Hippocampal formation (tissue), 2 donors: Measurements from ENCODE around the gene MYO5A.
"Not testable (repeated sequence)": the region's sequence is repeated elsewhere in the genome, so short reads cannot be mapped to it uniquely, and the experiment has no call there.

Experiments used
- DNase-seq, 2 donors: peaks; one replicate each; lab custom pipeline; 2025; lab: John Stamatoyannopoulos, UW

The MYO5A gene

DNA sequence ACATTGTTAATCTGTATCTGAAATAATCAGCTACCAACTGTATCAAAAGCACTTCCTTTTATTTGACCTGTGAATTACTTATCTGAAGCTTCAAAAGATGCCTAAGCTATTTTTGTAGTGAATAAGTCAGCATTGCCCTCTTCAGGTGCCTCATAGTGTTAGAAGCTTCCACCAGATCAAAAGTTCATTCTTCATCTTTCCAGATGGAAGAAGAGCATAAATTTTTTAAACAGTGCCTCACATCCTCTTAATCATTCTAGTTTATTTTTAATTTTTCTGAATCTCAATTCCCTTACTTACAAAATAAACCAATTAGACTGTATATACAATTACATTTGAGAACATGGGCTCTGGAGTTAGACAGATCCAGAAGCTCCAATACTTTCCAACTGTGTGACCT lies 65.0 kb downstream of the MYO5A start:
- no peak for DNase-seq

- DNase-seq, result no peak
Measured at GRCh38 chr15:52462806-52463360, 65.8 kb downstream of the MYO5A start.

- DNase-seq, result not testable (repeated sequence)
Measured at GRCh38 chr15:52459701-52460100, 69.0 kb downstream of the MYO5A start.

DNA sequence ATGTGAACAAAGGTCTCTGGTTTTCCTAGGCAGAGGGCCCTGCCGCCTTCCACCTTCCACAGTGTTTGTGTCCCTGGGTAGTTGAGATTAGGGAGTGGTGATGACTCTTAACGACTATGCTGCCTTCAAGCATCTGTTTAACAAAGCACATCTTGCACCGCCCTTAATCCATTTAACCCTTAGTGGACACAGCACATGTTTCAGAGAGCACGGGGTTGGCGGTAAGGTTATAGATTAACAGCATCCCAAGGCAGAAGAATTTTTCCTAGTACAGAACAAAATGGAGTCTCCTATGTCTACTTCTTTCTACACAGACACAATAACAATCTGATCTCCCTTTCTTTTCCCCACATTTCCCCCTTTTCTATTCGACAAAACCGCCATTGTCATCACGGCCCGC lies 69.4 kb downstream of the MYO5A start:
- not testable (repeated sequence) for DNase-seq

DNA sequence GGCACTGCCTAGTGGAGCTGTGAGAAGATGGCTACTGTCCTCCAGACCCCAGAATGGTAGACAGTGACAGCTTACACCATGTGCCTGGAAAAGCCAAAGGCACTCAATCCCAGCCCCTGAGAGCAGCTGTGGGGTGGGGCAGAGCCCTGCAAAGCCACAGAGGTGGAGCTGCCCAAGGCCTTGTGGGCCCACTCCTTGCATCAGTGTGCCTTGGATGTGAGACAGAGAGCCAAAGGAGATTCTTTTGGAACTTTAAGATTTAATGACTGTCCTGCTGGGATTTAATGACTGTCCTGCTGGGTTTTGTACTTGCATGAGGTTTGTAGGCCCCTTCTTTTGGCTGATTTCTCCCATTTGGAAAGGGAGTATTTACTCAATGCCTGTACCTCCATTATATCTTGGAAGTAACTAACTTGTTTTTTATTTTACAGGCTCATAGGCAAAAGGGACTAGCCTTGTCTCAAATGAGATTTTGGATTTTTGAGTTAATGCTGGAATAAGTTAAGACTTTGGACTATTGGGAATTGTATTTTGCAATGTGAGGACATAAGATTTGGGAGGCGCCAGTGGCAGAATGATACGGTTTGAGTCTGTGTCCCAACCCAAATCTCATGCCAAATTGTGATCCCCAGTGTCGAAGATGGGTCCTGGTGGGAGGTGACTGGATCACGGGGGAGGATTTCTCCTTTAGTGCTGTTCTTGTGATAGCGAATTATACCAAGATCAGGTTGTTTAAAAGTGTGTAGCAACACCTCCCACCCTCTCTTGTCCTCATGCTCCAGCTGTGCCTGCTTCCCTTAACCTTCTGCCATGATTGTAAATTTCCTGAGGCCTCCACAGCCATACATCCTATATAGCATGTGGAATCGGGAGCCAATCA lies 80.4 kb downstream of the MYO5A start:
- no peak for DNase-seq

DNA sequence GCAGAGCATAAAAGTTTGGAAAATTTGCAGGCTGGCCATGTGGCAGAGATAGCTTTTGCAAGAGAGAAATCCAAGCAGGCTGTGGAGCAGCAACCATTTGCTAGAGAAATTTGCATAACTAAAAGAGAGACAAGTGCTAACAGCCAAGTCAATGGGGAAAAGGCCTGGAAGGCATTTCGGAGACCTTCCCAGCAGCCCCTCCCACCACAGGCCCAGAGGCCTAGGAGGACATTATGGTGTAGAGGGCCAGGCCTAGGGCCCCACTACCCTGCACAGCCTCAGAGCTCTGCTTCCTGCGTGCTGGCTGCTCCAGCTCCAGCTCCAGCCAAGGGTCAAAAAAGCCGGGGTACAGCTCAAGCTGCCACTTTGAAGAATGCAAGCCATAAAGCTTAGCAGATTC lies 82.7 kb downstream of the MYO5A start:
- no peak for DNase-seq

DNA sequence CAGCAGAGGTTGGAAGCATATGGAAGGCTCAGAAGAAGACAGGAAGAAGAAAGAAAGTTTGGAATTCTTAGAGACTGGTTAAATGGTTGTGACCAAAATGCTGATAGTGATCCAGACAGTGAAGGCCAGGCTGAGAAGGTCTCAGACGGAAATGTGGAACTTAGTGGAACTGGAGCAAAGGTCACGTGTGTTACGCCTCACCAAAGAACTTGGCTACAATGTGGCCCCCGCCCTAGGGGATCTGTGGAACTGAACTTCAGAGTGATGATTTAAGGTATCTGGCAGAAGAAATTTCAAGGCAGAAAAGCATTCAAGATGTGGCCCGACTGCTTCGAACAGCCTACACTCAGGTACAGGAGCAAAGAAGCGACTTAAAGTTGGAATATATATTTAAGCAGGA lies 83.1 kb downstream of the MYO5A start:
- DNase-seq, result no peak

GRCh38 chr15:52443205-52443604 lies 85.5 kb downstream of the MYO5A start:
- not testable (repeated sequence) for DNase-seq

DNA sequence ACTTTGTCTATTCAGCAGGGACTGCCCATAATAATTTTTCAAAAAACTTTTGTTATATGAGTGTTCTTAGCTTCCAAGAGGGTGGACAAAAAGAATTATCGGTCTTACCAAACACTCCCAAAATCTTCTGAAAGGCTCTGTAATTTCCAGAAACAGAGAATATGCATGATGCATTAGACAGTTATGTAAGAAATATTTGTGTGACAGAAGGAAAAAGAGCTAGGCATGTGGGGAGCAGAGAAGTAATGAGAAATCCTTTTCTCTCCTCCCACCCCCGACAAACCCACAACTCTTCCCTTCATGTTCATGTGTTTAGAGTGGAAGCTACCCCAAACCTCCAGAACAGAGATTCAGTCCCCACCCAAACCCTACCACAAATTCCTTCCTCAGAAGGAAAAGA lies 86.8 kb downstream of the MYO5A start:
- no peak for DNase-seq

- DNase-seq, result no peak
Measured at GRCh38 chr15:52440946-52441345, 87.7 kb downstream of the MYO5A start.

- DNase-seq, result no peak
Measured at GRCh38 chr15:52440414-52440813, 88.3 kb downstream of the MYO5A start.

- no peak for DNase-seq
Measured at GRCh38 chr15:52439470-52439869, 89.2 kb downstream of the MYO5A start.

GRCh38 chr15:52439042-52439441 lies 89.6 kb downstream of the MYO5A start:
- not testable (repeated sequence) for DNase-seq

- no peak for DNase-seq
Measured at GRCh38 chr15:52438047-52438446, 90.6 kb downstream of the MYO5A start.

DNA sequence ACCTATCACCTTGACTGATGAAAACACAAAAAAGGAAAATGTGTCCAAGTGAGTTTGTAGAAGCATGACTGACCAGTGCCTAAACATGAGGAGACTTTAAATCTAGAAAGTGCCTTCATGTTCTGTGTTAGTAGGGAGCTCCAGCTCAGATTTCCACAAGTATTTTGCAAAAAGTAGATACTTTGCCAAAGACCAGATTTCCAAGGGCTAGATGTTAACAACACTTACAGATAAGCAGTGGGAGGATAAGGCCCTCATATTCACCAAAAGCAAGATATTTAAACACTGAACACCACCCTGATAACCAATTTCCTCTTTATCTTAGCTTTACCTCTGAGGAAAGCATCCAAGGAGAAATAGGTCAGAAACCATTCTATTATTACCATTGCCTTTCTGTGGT lies 91.0 kb downstream of the MYO5A start:
- no peak for DNase-seq

DNA sequence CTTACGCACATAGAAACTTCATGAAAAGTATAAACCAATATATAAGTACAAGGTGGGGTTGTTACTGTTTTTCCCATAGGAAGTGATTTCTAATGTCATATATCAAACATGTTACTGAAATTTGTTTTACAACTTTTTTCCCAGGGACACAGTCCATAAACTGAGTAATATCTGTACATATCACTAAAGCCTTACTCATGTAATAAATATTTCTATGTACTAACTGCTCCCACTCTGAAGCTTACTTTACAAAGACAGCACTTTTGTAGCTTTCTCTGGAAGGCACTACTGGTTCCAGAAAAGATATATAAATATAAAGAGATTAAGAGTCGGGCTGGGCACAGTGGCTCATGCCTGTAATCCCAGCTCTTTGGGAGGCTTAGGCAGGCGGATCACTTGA lies 91.7 kb downstream of the MYO5A start:
- no peak for DNase-seq

GRCh38 chr15:52434885-52435284 lies 93.8 kb downstream of the MYO5A start:
- no peak for DNase-seq

DNA sequence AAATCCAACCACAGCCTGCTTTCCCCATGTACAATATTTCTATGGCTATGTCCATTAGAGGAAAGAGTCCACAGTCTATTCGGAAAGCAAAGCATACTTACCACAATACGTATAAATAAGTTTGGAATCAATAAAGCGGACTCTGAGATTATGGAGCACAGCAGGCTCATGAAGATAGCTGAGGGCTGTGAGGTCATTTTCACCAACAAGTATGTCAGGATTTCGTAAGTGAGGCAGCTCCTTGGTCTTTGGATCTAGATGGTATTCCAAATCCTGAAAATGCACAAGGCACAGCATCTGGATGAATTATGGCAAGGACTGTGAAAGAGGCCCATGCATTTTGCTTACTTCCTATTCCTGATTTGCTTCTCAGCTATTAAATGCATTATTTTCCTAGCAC lies 100.4 kb downstream of the MYO5A start:
- DNase-seq, result no peak

DNA sequence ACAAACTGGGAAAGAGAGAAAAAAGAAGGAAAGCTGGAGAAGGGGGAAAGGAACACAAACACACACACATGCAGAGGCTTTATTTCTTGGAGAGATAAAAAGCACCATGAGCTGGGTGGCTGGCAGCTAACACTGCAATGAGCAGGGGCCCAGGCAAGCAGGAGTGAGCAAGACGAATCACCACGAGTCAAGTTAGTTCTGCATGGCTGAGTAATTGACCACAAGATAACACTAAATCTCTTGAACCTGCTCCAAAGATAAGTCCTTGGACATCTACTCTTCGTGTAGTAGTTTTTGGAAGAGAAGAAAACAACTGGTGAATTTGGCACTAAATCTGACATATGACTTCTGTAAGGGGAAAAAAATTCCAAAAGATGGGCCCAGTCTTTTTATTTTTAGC lies 100.9 kb downstream of the MYO5A start:
- no peak for DNase-seq

DNA sequence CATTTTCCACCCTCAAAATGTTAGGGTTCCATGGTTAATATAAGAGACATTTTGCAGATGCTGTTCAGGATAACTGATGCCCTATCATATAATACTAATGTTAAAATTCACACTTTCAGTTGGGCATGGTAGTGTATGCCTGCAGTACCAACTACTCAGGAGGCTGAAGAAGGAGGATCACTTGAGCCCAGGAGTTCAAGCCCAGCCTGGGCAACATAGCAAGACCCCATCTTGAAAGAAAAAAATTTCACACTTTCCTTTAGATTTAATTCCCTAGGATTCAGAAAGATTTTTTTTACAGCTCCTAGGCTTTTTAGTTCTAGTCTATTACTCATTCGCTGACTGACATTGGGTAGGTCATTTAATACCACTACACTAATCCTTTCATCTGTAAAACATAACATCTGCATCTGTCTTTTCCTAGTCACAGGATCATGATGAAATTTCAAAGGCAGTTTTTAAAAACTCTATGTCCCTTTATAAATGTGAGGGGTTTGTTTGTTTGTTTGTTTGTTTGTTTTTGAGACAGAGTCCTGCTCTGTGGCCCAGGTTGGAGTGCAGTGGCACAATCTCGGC lies 103.7 kb downstream of the MYO5A start:
- no peak for DNase-seq

DNA sequence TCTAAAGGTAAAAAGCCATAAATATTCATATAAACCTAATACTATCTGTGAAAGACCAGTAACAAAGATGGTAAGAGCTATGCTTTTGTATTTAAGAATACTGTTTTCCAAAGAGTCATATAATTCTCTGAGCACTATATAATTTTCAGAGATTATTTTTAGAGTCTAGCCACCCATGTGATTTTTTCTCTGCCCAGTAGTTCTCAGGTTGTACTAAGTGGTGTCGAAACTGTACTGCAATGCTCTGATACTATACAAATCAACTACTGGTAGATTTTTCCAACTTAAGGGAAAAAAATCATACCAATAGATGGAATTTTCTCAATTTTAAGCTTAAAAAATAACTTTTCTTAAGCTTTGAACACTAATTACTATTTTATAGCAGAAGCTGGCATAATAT lies 104.8 kb downstream of the MYO5A start:
- no peak for DNase-seq

GRCh38 chr15:52422001-52422400 lies 106.7 kb downstream of the MYO5A start:
- no peak for DNase-seq

GRCh38 chr15:52421029-52421428 lies 107.7 kb downstream of the MYO5A start:
- DNase-seq, result no peak
